ENCODE results near the gene LRRIQ3.

DNA sequence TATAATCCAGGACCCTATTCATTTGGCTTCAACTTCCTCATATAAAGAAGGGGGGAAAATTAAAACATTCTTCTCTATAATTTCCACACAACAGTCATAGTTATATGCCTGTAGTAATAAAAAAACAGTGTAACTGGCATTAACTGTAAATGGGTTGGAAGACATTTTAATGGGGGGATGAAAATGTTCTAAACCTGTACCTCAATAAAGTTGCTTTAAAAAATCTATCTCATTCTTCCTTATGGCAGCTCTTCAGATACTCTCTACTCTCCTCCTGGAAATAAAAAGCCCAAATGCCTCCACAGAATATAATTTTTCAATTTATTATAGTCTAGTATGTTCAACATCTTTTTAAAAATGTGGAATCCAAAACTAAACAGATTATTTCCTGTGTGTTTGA lies 2.6 kb downstream of the LRRIQ3 start:
- TF ChIP-seq, protein P1, sequence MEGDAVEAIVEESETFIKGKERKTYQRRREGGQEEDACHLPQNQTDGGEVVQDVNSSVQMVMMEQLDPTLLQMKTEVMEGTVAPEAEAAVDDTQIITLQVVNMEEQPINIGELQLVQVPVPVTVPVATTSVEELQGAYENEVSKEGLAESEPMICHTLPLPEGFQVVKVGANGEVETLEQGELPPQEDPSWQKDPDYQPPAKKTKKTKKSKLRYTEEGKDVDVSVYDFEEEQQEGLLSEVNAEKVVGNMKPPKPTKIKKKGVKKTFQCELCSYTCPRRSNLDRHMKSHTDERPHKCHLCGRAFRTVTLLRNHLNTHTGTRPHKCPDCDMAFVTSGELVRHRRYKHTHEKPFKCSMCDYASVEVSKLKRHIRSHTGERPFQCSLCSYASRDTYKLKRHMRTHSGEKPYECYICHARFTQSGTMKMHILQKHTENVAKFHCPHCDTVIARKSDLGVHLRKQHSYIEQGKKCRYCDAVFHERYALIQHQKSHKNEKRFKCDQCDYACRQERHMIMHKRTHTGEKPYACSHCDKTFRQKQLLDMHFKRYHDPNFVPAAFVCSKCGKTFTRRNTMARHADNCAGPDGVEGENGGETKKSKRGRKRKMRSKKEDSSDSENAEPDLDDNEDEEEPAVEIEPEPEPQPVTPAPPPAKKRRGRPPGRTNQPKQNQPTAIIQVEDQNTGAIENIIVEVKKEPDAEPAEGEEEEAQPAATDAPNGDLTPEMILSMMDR (conservative IDR thresholded peaks at IDR 0.05; ENCODE audit: low read length) = no peak
- no peak for TF ChIP-seq EZH2phosphoT487 (IDR thresholded peaks at IDR 0.05; ENCODE audit: borderline replicate concordance)
